SH-SY5Y (cell line): Measurements from ENCODE around the gene OPALIN.

Experiments
- GATA2 ChIP-seq: IDR thresholded peaks from 2 replicates; pipeline ENCODE4 v1.6.1; 2011; ENCODE audit warnings: mild to moderate bottlenecking, low read depth, low read length
- GATA3 ChIP-seq: IDR thresholded peaks from 2 replicates; pipeline ENCODE4 v1.6.1; 2011; ENCODE audit warnings: low read depth, mild to moderate bottlenecking, low read length, moderate library complexity

DNA sequence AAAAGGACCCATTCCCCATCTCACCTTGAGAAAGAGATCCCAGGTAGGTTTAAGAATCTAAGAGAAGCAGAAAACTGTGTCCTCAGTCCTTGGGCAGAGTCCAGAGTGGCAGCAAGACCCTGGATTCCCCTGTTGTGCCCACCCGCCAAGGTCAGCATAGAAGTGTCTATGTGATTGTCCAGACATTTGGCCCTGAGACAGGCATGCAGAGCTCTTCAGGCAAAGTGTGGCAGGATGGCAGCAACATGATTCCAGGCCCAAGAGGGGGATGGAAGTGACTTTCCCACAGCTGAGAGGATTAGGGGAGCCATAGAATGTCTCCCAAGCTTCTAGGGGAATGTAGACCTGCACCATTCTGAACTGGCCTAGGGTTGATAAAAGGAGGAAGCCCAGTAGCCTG lies 39.1 kb upstream of the OPALIN start:
- TF ChIP-seq GATA2 (no peak), GATA3 (no peak)
